Ovary (tissue), 3 donors: ENCODE measurements around the gene PDE1A.

ENCODE experiments used
- POLR2A ChIP-seq: fragments of 450-650 bp; IDR thresholded peaks from one replicate; pipeline ENCODE4 v1.6.1; 2017; ENCODE audit warnings: antibody characterized with exemption, mild to moderate bottlenecking, moderate library complexity
- TF ChIP-seq, protein P1 (sequence below), 3 donors: fragments of 450-650 bp in 2 of 3; fragments of 200-600 bp in 1 of 3; IDR thresholded peaks; one replicate each; pipeline versions ENCODE4 v1.5.1 to v1.8.0; 2016 to 2022; ENCODE audit warnings: antibody characterized with exemption in 3 of 3, mild to moderate bottlenecking in 1 of 3
- donor health status: DM: no; HTN: no; CAD: no.

DNA sequence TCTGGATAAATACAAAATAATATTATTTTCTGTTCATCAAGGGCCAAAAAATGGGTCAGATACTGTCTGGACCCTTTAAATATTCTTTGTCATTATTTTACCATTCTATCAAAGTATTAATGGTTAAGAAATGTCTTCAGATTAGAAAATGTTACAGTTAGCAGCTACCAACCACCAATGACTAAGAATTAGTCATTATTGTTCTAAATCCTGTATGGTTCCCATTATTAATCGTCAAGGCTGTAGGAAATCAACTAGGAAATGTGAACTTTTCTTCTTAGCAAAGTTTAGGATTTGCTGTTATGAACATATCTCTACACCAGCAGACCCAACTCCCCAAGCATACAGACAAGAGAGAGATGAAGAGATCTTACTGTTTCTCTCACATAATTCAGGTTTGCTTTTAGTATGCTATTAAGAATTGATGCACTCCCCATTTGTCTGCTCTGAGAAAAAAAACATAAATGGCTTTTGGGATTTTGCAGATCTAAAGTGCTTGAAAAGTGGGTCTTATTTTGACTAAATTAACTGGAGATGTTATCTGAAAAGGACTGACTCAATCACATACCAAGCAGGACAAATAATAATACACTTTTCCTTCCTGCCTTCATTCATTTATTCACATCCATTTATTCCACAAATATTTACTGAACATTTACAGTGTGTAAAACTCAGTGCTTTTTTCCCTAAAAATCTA, 293.5 kb downstream of the PDE1A start:
- TF ChIP-seq, protein P1, sequence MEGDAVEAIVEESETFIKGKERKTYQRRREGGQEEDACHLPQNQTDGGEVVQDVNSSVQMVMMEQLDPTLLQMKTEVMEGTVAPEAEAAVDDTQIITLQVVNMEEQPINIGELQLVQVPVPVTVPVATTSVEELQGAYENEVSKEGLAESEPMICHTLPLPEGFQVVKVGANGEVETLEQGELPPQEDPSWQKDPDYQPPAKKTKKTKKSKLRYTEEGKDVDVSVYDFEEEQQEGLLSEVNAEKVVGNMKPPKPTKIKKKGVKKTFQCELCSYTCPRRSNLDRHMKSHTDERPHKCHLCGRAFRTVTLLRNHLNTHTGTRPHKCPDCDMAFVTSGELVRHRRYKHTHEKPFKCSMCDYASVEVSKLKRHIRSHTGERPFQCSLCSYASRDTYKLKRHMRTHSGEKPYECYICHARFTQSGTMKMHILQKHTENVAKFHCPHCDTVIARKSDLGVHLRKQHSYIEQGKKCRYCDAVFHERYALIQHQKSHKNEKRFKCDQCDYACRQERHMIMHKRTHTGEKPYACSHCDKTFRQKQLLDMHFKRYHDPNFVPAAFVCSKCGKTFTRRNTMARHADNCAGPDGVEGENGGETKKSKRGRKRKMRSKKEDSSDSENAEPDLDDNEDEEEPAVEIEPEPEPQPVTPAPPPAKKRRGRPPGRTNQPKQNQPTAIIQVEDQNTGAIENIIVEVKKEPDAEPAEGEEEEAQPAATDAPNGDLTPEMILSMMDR (IDR thresholded peaks at IDR 0.05) = no peak
- TF ChIP-seq POLR2A = no peak
